Measurements from ENCODE around the gene SEZ6L2.

- no peak for TF ChIP-seq CTCF (IDR thresholded peaks at IDR 0.05; ENCODE audit: low read length)
- TF ChIP-seq EZH2 (IDR thresholded peaks at IDR 0.05; ENCODE audit: borderline replicate concordance, low read length) = no peak
Observed at GRCh38 chr16:29891525-29892457, 7.6 kb downstream of the SEZ6L2 start.
